Effector CD4-positive, alpha-beta T cell (primary cell): Measurements from ENCODE around the gene SPATA6L.
"Not testable (repeated sequence)": the region's sequence is repeated elsewhere in the genome, so short reads cannot be mapped to it uniquely, and the experiment has no call there.

Experiments used
- DNase-seq: peaks from one replicate; pipeline ENCODE4 v3.0.0-alpha.2; 2020

Gene SPATA6L

DNA sequence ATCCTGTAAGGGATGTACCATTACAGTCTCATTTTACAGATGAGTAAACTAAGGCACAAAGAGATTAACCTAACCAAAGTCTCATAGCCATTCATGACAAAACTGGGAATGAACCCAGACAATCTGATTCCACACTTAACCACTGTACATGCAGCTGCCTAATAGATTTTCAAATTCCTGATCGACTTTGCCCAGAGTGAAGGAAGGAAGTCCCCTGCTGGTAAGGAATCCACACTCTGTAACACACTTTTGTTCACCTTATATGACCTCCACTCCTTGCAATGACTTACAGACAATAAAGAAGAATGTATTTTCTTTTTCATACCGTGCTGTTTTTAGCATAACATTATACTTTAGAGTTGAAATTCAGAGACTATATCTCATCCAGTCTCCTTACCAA, 35.4 kb downstream of the SPATA6L start:
- DNase-seq, result no peak

DNA sequence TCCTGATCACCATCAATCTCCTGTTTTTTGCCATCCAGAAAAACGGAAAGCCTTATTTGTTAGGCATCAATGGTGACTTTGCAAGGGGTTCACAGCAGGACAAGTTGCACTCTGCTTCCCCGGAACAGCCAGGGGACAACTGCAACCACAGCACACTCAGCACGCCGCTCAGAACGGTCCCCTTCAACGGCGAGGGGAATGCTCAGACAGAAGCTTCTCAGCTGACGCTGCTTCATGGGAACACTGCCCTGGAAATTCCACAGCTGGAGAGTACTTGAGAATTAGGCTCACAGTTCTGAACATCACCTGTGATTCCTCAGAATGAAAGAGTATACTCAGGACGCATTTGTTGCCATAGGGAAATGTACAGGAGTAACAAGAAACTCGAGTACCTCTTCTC, 44.3 kb downstream of the SPATA6L start:
- no peak for DNase-seq

DNA sequence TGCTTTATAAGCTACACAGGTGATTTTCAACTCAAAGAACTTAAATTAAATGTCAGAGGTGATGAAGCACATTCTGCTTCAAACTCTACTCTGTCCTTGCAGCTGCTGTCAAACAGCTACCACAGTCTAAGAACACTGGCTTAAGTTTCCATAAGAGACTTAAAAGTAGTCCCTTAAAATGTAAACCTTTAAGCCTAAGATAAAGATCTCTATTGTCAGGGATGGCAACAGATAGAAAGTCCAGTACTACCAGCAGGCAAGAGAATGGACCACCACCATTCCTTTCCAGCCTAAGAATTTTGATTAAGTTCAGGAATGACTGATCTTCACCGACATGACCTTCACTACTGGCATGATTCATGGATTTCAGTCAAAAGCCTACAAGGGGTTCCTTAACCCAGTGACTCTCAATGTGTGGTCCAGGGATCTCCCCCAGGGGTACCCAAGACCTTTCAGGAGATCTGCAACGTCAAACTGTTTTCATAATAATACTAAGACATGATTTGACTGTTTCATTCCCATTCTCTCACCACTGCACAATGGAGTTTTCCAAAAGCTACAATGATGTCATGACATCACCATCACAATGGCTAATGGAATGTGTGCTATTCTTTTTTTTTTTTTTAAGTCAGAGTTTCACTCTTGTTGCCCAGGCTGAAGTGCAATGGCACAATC, 45.3 kb downstream of the SPATA6L start:
- no peak for DNase-seq

DNA sequence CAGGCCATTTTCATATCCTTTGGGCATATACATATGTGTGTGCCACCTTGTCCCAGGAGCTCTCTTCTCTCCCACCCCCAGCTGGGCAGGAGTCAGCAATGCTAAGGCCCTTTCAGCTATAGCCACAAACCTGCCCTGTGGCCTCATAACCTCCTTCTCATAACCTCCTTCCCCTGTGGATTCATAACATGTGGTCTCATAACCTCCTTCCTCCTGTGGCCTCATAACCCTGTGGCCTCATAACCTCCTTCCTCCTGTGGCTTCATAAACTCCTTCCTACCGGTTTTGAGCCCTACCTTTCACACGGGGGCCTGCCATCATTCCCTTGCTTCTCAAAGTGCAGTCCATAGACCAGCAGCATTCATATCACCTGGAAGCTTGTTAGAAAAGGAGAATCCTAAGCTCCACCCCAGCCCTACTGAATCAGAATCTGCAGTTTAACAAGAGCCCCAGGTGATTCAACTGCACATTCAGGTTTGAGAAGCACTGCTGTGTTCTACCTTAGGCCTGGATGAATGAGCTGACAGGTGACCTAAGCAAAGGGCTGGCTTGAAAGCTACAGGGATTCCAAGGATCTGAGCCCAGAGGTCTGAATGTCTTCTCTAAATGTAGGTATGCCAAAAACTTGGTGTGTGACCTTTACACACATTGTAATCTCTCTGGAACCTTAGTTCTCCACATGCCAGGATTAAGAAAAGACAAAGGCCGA, 46.1 kb downstream of the SPATA6L start:
- DNase-seq, result no peak

DNA sequence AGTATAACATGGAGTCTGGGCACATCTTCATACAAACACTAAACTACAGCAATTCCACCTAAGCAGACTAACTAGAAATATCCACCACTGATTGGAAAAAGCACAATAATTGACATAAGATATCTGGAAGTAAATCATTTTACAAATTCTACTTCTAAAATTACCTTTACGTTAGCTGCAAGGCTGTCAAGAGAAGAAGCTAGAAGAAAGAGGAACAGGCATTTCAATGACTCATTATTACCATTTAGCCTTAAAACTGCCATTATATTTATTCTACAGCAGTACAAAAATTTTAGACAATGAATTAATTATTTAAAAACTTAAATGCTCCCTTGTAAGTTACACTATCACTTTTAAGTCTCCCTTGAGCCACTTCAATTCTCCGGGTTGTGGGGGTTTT, 47.6 kb downstream of the SPATA6L start:
- no peak for DNase-seq

DNA sequence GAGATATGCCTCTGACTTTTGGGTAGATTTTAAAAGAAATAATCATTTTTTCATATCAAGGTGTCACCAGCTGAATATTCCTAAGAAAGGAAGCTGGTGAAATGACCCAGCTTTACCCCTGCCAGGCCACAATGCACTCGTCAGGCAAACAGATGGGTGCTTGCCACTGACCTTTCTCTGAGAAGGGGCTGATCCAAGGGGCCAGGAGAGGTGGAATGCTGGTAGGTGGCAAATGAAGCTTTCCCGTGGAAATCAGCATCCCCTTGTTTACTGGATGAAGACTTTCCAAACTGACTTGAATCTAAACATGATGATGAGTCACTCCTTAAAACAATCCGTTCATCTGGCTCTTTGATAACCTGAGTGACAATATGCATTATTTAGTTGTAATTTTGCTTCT, 48.5 kb downstream of the SPATA6L start:
- no peak for DNase-seq

DNA sequence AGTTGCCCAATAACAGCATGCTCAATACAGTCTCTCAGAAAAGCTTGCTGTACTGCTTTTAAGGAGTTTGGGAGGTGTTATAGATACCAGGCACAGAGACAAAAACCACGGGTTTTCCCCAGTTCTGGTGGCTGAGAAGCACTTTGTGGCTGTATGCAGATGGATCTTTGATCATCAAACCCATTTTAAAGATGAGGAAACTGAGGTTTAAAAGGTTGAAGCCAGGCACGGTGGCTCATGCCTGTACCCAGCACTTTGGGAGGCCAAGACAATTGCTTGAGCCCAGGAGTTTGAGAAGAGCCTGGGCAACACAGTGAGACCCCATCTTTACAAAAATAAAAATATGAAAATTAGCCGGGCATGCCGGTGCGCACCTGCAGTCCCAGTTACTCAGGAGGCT, 50.5 kb downstream of the SPATA6L start:
- DNase-seq, result no peak

DNA sequence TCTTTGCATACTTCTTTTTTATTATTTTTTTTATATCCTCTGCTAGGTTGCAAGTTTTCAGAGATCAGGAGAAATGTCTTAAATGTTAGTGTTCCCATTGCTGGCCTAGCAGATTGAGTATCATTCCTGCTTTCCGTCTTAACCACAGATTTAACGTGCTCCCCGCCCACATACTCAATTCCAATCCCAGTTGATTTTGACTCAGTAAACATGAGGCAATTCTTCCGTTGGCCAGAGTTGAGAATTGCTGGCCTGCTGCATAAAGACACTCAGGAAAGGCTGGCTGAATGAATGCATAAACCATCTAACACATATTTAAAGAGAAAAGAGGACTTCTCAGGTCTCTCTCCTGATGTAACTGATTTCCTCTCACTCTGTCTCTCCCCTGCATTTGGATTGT, 51.0 kb downstream of the SPATA6L start:
- no peak for DNase-seq

DNA sequence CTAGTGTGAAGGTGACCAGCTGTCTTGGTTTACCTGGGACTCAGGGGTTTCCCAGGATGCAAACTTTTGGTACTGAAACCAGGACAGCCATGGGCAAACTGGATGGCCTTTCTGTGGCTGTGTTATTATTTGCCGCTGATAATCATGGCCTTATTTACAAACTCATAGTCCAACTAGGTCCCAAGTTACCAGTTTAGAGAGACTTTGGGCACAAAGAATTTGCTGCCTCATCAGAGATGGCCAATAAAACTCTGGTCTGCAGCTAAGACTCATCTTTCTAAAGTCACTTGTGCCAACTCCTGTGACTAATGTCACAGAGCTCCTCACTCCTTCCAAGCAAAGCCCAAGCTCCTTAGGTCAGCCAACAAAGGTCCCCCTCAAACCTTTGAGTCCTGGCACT, 51.7 kb downstream of the SPATA6L start:
- DNase-seq, result no peak

DNA sequence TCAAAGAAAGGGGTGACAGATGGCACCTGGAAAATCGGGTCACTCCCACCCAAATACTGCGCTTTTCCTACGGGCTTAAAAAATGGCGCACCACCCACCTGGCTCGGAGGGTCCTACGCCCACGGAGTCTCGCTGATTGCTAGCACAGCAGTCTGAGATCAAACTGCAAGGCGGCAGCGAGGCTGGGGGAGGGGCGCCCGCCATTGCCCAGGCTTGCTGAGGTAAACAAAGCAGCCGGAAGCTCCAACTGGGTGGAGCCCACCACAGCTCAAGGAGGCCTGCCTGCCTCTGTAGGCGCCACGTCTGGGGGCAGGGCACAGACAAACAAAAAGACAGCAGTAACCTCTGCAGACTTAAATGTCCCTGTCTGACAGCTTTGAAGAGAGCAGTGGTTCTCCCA, 60.2 kb downstream of the SPATA6L start:
- DNase-seq, result not testable (repeated sequence)

DNA sequence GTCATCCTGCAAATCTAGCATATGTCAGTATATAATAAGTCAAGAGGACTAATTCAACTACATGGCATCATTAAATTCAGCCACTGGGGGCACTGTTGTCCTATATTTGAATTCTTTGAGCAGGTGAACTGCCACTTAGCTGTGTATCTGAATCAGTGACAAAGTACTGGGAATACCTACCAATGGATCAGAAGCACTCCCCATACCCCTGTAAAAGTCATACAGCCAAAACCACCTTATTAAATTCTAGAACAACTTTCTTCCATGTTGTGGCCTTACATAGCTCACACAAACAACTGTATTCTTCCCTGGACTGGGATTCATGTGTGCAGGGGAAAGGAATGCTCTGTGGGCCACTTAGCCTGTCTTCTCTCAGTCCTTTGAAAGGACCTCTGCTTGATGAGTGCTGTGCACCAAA, 61.6 kb downstream of the SPATA6L start:
- DNase-seq, result peak; percentile 51

DNA sequence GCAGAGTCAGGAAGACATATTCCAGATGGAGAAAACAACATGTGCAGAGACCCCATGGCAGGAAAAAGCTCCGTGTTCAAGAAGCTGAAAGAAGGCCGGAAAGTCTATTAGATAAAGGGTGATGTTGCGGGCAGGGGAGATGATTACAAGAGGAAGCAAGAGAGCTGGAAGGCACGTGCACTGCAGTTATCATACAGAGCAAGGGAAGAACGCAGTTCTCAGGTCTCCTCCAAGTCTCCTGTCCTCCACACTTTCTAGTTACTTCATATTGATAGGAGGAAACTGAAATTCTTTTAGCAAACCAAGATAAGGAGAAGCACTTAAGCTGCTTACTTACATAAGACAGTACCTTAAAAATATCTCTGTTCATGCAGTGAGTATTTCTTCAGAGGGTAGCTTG, 62.5 kb downstream of the SPATA6L start:
- no peak for DNase-seq

DNA sequence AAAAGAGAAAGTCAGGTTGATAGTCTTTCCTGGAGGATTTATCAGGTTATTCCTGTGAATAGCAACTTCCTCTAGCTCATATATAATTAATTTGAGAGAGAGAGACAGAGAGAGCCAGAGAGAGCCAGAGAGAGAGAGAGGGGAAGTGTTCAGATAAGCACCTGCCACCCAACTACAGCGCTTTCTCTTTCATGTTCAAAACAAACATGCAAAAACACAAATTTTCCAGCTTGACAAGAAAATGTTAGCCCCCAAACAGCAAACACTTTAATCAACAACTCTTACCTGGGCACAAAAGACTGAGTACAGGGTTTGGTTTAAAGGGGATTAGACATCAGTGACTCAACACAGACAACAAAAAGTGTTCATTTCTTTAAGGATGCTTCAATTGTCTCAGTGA, 65.9 kb downstream of the SPATA6L start:
- DNase-seq, result no peak

DNA sequence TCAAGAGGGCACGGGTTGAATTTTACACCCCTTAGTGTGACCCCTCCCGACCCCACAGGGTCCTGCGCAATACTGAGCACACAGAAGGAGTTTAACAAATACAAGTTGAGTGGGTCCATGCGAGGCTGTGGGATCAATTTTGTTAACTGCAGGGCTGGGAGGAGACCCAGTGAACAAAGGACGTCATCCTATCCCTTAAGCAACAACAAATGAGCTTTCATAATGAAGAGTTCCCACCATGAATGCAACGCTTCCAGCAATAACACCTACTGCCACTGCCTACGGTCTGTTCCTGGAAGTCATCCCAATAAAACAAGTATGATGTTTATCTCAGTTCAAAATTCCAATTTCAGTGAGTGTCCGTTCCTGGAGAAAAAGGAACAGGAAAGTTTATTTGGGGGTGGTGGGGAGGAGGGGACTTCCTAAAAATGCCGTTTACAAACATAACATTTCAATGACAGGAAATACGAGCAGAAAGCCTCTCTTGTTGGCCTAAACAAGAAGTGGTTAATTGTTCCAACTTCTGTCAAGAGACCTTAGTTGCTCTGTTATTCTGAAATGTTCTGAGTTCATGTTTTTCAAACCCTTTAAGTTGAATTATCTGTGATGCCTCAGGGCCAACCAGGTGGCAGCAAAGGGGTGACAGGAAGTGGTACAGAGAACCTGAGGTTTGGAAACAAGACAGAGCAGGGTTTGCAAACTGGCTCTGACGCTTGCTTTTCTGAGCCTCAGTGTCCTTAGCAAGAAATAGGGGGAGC, 69.9 kb downstream of the SPATA6L start:
- peak; percentile 32 for DNase-seq

DNA sequence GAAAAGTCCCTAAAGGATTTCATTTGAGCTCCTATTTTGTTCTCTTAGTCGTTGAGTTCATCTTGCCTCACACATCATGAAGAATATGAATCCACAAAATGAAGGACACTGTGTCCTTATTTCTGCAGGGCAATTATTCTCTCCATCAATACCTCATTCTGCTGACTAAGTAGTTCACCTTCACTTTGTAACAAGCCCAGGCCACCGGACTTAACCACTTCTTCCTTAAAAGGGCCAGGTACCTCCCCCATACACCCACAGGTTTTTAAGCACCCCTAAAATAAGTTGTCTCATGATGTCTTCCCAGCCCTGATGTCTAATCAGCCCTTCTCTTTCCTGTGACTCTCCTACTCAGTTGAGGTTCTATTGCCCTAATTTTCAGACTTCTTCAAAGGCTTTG, 71.3 kb downstream of the SPATA6L start:
- DNase-seq, result no peak

DNA sequence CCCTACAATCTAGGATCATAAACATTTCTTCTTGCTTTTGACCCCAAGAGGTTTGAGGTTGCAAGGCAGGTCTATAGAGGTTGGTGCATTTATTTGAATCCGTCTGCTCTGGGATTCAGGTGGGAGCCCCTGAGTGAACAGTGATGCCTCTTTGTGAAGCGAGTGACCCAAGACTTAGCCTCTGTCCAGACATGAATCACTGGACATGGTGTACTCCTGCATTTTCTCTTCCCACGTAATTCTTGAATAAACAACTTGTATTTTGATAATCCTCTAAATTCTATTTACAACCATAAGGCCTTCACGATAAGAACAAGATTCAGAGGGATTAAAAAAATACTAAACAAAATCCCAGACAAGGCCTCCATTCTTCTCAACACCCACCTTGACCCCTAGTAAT, 71.7 kb downstream of the SPATA6L start:
- no peak for DNase-seq

DNA sequence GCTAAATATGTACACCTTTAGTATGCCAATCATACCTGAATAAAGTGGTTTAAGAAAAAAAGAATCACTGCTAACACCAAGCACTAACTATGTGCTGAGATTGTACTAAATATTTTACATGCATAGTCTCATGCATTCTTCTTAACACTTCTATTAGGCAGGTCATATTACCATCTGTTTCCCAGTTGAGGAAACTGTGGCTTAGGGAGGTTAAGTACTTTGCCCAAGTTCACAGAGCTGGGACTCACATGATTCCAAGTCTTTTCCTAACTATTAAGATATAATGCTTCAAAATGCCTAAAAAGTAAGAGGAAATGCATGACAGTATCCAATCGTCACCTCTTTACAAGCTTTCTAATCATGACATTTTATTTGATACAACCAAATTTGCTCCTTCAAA, 73.4 kb downstream of the SPATA6L start:
- DNase-seq, result no peak

DNA sequence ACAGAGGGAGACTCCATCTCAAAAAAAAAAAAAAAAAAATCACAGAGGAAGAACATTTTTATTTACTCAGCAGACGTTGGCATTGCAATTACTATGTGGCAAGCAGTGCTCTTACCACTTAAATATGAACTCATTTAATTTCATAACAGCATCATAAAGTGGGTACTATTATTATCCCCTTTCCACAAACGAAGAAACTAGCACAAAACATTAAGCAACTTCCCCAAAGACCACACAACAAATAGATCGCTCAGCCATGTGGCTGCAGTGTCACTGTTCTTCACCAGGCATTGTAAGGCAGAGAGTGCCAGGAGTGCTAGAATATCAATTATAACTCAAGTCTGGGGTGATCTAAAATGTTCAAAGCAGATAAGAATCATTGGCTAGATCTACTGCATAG, 74.0 kb downstream of the SPATA6L start:
- no peak for DNase-seq

DNA sequence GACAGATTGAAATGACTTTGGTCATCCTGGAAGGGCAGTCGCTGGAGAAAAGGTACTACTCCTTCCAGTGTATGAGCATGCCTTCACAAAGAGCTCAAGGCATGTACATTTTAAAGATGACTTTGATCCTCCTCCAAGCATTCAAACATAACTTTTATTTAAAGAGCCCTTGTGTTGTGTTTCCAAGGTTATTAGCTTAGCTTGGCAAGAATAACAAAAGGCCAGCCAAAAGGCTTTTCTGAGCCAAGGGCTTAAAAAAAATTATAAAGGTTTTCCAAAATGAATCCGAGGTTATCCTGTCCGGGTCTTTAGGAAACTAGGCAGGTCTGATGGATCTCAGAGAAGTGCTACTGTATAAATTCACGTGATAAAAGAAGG, 75.2 kb downstream of the SPATA6L start:
- DNase-seq, result no peak

DNA sequence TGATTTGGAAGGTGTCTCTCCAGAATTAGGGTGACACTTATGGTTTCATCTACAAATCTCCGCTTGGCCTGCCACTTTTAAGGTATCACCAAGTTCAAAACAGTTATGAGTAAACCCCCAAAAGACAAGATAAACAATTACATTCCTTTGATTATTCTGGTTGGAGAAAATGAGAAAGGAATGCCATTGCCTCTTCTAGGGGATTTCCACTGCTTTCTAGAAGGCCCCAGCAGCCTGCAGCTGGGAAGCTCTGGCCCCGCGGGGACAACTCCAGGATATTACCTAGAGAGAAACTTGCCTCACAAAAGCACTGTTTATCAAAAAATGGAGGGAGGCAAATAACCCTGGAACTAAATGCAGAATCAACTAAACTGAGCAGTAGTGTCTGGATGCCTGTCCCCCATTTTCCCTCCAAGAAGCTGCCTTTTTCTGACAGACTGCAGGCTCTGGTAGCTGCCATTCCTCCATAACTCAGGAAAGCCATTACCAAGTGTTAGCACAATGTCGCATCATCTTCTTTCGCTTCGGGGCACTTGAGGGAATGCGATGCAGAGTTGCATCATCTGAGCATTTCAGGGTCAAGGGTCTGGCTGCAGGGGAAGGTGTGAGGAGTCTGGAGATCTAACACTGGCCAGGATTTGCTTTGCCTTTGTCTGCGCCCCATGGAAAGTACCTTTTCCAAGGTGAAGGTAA, 75.7 kb downstream of the SPATA6L start:
- DNase-seq, result no peak

DNA sequence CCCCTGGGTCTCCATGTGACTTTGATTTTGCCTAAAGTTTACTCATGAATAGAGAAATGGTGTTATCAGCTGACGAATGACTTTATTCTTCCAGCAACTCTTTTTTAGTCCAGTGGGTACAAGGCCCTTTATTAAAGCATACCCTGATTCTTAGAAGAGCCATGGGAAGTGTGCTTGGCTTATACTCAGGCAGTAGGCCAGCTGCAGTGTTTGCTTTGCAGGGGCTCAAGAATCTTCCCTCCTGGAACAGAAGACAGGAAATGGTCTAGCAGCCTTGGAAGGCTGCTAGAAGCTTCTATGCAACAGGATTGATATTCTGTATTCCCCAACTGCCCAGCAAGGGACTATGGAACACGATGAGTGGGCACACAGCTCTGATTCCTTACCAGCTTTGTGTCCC, 77.6 kb downstream of the SPATA6L start:
- DNase-seq, result no peak

DNA sequence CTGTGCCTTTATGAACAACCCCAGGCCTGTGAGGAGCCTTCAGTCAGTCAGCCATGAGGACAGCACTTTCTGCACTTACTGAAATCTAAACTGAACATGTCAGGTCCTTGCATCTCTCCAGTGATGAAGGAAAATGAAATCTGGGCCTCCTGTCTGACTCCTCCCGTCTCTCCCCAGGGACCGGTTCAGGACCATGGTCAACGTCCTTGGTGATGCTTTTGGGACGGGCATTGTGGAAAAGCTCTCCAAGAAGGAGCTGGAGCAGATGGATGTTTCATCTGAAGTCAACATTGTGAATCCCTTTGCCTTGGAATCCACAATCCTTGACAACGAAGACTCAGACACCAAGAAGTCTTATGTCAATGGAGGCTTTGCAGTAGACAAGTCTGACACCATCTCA, 81.1 kb downstream of the SPATA6L start:
- no peak for DNase-seq

DNA sequence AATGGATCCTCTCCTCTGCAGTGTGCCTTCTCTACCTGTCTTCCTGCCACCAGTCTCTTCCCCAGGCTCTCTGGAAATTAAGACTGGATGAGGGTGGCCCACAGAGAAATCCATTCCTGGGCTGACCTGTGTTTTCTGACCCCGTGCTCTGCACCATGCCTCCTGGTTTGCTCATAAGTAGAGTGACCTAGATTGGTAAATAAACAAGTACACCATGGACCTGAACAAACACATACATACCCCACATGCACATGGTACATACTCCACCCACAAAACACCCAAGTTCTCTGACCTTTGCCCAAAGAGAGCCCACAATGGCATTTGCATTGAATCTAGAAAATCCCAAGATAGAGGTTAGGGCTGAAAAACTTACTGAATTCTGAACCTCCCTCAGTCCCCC, 81.6 kb downstream of the SPATA6L start:
- no peak for DNase-seq

DNA sequence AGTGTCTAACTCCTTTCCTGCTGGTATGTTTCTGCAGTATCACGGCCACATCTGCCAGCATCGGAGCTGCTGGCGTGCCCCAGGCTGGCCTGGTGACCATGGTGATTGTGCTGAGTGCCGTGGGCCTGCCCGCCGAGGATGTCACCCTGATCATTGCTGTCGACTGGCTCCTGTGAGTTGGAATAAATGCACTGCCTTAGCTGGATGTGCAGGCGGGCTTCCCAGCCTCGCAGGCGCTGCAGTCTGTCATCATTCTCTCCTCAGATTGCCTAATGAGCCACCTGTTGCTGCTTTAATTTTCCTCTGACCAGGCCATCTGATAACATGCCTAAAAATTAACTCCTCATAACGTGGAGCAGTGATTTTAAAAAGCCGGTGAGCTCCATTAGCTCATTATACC, 83.3 kb downstream of the SPATA6L start:
- DNase-seq, result no peak
